ENCODE data around the gene NUDT9.
"Not testable (repeated sequence)": the region's sequence is repeated elsewhere in the genome, so short reads cannot be mapped to it uniquely, and the experiment has no call there.

DNA sequence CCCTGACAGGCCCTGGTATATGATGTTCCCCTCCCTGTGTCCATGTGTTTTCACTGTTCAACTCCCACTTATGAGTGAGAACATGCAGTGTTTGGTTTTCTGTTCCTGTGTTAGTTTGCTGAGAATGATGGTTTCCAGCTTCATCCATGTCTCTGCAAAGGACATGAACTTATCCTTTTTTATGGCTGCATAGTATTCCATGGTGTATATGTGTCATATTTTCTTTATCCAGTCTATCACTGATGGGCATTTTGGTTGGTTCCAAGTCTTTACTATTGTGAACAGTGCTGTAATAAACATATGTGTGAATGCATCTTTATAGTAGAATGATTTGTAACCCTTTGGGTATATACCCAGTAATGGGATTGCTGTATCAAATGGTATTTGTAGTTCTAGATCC, 60.9 kb downstream of the NUDT9 start:
- TF ChIP-seq CTCF (conservative IDR thresholded peaks at IDR 0.05; ENCODE audit: low read depth, low read length); EZH2phosphoT487 (IDR thresholded peaks at IDR 0.05; ENCODE audit: borderline replicate concordance, low read length): not testable (repeated sequence)
